OCI-M1 (cell line): ENCODE measurements around the gene YOD1.

Experiments
- DNase-seq: peaks from one replicate; lab custom pipeline; 2025; lab: John Stamatoyannopoulos, UW

The YOD1 gene

DNA sequence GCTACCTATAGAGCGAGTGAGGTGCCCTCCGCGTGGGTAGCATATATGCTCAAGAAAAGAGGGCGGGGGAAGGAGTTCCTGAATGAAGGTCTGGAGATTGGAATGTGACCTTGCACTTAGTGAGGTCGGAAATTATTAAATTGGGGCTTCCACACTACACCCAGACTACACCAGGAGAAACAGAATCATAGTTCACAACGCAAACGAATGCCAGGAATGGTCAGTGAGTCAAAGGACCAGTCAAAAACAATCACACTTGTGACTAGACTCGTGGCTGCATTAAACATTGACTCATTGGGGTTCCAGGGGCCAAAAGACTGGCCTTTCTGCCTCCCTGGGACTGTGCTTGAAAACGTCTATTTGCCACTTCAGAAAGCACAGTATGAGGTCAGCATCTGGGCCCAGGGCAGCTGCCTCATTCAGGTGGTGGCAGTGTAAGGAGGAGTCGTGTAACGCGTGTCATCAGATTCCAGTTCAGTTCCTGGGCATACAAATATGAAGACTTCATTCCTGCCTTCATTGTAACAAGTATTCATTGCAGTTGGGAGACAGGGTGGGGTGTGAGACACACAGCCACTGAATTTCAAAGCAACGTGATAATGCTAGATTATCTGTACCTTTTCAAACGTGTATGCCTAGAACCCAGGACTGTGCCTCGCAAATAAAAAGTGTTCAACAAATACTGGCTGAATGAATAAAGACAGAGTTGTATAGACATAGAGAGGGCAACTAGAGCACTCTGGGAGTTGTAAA lies at the start of gene YOD1:
TSS of gene YOD1 (minus strand) at position 18 of the 753 bp plus-strand sequence. CDS start 178 bp downstream, outside the sequence.
- DNase-seq = peak; percentile 80

- DNase-seq = no peak
Observed at GRCh38 chr1:207097871-207098324, 46.9 kb upstream of the YOD1 start.

- DNase-seq = no peak
Observed at GRCh38 chr1:207093944-207094343, 42.9 kb upstream of the YOD1 start.

DNA sequence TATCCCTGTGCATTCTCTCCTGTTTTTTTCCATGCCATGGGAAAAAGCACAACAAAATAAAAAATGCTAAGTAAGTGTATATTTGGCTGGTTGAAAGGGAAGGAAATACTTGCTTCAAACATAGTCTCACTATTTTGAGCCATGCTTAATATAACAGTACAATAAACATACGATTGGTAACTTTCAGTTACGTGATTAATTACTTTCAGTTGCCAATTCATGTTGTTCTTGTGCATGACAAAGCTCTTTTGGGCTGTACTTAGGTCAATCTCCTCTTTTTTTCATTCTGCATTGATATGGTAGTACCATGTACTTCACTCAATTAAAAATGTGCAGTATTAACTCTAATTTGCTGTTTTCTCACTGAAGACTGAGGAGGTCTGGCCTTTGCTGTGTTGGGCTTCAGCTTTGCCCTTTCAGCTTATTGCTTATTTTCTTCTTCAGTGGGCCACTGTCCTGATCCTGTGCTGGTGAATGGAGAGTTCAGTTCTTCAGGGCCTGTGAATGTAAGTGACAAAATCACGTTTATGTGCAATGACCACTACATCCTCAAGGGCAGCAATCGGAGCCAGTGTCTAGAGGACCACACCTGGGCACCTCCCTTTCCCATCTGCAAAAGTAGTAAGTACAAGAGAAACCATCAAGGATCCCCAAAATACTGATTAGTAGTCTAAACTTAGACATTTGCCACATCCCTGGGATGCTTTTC lies 40.3 kb upstream of the YOD1 start:
- DNase-seq = no peak

GRCh38 chr1:207089627-207090355 lies 38.8 kb upstream of the YOD1 start:
- DNase-seq = no peak

- DNase-seq = no peak
Observed at GRCh38 chr1:207088701-207089626, 38.0 kb upstream of the YOD1 start, which contains the start of gene C4BPB. C4BPB (plus strand) TSS chr1:207088860; CDS start chr1:207089532, 672 bp downstream.

DNA sequence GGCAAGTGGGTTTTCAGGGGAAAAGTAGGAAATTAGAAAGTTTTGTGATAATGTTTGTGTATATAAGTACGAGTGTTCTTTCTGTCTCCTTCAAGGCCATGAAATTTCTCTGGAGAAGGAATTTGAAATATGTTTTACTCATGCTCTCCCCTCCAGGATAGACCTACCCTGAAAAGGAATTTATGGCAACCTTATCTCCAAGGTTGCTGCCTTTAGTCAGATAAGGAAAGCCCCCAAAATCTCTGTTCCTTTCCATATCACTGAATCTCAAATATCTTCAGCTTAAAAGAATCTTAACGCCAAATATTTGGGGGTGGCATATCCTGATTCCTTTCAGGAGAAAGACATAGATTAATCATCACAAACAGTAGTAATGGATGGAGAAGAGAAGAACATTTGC lies 37.2 kb upstream of the YOD1 start:
- DNase-seq = no peak

DNA sequence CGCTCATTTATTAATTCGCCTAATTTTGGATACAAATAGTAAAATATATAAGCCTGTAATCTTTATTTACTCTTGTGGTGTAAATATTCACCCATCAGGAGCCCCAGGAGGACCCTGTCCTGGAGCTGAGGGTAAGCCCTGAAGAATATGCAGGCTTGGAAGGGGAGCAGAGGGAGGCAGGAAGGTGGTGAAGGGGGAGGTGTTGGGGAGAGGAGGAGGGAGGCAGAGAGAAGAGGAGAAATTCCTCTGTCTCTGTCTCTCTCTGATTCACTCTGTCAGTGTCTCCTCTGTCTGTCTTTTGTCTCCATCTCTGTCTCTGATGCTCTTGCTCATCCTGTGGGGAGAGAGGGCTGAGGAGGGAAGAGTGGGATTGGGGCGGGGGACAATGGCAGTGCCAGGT lies 34.9 kb upstream of the YOD1 start:
- DNase-seq = no peak

DNA sequence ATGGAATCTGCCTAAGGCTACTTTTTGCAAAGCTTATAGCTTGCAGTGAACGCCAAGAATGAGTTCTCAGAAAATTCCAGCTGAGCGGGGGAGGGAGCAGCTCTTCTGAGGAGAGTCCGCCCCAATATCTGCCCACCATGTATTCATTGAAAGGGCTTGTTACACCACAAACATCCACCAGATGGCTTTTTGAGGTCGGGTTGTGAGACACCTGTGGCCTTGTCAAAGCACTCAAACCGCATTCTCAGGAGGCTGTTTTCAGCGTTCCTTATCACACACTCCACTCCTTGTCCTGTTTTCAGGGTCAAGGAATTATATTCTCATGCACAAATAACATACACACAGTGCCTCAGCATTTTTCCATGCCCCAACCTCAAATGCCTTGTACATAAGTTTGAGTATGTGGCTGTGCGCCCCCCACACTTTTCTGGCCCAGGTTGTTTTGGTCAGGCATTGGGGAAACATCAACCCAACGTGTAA lies 33.7 kb upstream of the YOD1 start:
- DNase-seq = peak; percentile 93

DNA sequence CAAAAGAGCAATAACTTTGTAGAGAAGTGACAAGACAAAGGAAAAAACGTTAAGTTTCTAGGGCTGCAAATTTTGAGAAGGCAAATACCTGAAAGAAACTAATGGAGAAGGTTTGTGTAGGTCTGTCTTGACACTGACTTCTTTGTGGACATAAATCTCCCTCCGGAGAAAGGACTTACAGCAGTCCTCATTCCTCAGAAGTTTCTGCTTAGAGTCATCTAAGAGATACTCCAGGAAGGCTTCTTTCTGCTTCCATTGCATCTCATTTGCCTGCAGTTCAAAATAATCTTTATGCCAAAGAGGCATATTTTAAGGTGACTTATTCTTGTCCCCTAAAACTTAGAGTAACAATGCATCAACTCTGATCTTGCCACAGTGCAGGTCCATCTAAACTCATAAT lies 33.2 kb upstream of the YOD1 start:
- no peak for DNase-seq

GRCh38 chr1:207081806-207082205 lies 30.8 kb upstream of the YOD1 start:
- no peak for DNase-seq

- no peak for DNase-seq
Observed at GRCh38 chr1:207081088-207081487, 30.1 kb upstream of the YOD1 start.

DNA sequence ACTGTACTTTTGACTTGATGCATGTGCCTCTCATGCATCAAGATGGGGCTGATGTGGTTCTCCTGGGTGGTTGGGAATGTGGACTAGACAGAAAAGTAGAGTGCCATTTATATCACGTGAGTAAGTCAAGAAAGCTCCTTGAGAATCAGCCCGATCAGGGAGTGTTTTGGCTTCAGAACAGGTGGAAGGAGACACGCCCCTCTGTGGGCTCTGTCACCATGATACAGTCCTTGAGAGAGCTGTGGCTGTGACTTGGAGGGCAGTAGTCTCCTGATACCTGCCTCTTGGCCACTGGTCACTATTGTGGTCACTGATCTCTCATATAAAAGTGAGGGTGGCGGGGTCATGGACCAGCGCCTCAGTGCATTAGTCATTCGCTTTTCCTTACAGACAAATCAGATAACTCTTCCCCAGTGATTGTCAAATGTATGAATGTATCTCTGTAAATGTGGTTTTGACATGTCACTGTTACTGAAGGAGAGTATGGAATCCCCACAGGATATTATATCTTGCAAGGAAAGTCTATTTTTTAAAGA lies 28.8 kb upstream of the YOD1 start:
- DNase-seq = no peak

DNA sequence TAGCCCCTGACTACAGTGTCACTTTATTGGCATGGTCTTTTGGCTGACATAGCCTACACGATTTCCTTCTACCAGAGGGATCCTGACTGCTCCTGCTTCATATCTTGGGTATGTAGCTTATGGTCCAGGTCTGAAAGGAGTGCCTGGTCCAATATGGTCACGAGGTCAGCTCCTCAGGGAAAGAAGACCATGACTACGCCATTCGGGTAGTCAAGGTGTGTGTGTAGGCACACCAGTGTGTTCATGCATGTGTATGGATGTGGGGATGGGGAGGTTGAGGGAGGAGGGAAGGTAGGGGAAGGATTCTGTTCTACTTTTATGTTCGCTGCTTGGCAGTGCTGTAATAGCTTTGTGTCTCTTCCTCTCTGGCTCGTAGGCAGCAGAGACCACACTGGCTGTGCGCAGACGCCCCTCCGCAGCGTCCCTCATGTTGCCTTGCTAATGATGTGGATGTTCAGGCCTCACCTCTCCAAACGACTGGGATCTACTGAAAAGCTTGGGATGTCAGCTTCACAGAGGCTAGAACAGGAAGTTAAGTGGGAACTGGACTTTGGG lies 27.6 kb upstream of the YOD1 start:
- DNase-seq = no peak

- peak; percentile 95 for DNase-seq
Observed at GRCh38 chr1:207077470-207078377, 26.7 kb upstream of the YOD1 start.

- DNase-seq = no peak
Observed at GRCh38 chr1:207077012-207077411, 26.0 kb upstream of the YOD1 start.

DNA sequence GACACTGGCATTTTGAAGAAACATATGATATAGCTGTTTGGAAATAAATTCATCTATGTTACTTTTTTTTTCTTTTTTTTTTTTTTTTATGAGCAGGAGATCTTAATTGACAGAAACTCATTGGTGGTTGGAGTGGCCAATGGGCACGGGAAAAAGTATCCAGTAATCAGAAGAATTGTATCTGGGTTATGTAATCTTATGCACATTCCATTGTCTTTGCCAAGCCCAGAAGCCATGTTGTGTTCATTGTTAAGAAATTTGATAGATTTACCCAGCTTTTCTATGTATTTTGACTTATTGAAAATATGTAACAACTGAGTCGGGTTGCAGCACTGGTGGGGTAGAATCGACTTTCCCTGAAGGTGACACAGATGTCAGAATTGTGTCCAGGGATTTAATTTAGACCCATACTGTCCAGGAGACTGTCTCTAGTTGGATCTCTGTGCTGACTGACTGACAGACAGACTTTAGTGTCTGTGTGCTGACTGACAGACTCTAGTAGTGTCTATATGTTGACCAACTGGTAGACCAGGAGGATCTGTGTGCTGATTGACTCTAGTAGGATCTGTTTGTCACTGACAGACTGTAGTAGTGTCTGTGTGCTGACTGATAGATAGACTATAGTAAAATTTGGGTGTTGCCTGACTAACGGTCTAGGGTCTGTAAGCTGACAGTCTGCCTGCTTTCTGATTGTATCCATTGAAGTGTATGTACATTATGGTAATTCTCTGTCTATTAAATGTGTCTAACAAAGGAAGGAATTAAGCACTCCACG lies 25.4 kb upstream of the YOD1 start:
- no peak for DNase-seq

GRCh38 chr1:207073906-207074820 lies 23.2 kb upstream of the YOD1 start:
- DNase-seq = no peak
